T-cell (primary cell): ENCODE measurements around the gene TMEM208. TPM values are rescaled to one million over a fixed set of nuclear protein-coding genes. Genes with fewer than 3 reads are reported as not detected.

Experiments
- ATAC-seq, 4 experiments: fragments of 200-7000 bp in 3 of 4; fragments of 150-1000 bp in 1 of 4; cut with Tn5 transposase; replicated peaks in 1 of 4; 1 replicate in 3 of 4; 2 replicates in 1 of 4; pipeline ENCODE4 v1.10.0; 2021; ENCODE audit warnings: moderate library complexity in 3 of 4, mild to moderate bottlenecking in 2 of 4, moderate number of reproducible peaks in 1 of 4
- CTCF ChIA-PET, 2 donors: fragments of 300-600 bp; sonication (Branson Sonifier 250); formaldehyde crosslinking; loops; one replicate each; lab custom pipeline; 2022; ENCODE audit warnings: antibody characterized with exemption in 2 of 2; lab: Charles Lee
- POLR2A ChIA-PET, 2 donors: fragments of 300-600 bp; sonication (Branson Sonifier 250); formaldehyde crosslinking; loops; one replicate each; lab custom pipeline; 2022; ENCODE audit warnings: antibody characterized with exemption in 2 of 2; lab: Charles Lee
- DNase-seq, 35 experiments: peaks; one replicate each; pipeline versions ENCODE4 v3.0.0 to v3.0.0-alpha.2; 2013 to 2023
- H3K27ac ChIP-seq: one replicate; pipeline ENCODE4 v1.5.1; 2013; ENCODE audit warnings: low read length
- H3K27me3 ChIP-seq, 2 experiments: replicated peaks in 1 of 2; 1 replicate in 1 of 2; 2 replicates in 1 of 2; pipeline versions ENCODE4 v1.6.1 to v1.7.0; 2013; ENCODE audit warnings: low read length in 1 of 2, mixed read lengths in 1 of 2; ENCODE audit not compliant: control insufficient read depth in 2 of 2, insufficient read depth in 2 of 2; ENCODE audit errors: extremely low read depth in 1 of 2
- H3K36me3 ChIP-seq, 2 donors: 1 replicate in 1 of 2; 2 replicates in 1 of 2; pipeline versions ENCODE4 v1.6.1 to v1.7.0; 2013; ENCODE audit warnings: low read length in 1 of 2; ENCODE audit not compliant: control insufficient read depth in 2 of 2, insufficient read depth in 1 of 2; ENCODE audit errors: extremely low read depth in 1 of 2
- H3K4me1 ChIP-seq, 2 experiments: 1 replicate in 1 of 2; 2 replicates in 1 of 2; pipeline versions ENCODE4 v1.6.1 to v1.7.0; 2013; ENCODE audit warnings: low read length in 2 of 2, mixed read lengths in 1 of 2; ENCODE audit not compliant: insufficient read depth in 2 of 2, control insufficient read depth in 1 of 2; ENCODE audit errors: extremely low read depth in 1 of 2
- H3K4me3 ChIP-seq, 2 donors: 1 replicate in 1 of 2; 2 replicates in 1 of 2; pipeline versions ENCODE4 v1.5.1 to v1.7.0; 2013; ENCODE audit warnings: mild to moderate bottlenecking in 2 of 2, low read length in 1 of 2, moderate library complexity in 1 of 2; ENCODE audit not compliant: control insufficient read depth in 1 of 2; ENCODE audit errors: extremely low read depth in 1 of 2
- H3K9me3 ChIP-seq: 2 replicates; pipeline ENCODE4 v1.7.0; 2013
- H3K27ac Mint-ChIP-seq, 2 donors: one replicate each; pipeline ENCODE4 v1.8.0; 2020 to 2021; ENCODE audit warnings: mild to moderate bottlenecking in 2 of 2, mixed read lengths in 2 of 2
- H3K27me3 Mint-ChIP-seq, 2 donors: one replicate each; pipeline ENCODE4 v1.8.0; 2021 to 2022; ENCODE audit warnings: mixed read lengths in 2 of 2
- H3K36me3 Mint-ChIP-seq: one replicate; pipeline ENCODE4 v1.8.0; 2021; ENCODE audit warnings: mixed read lengths
- H3K4me1 Mint-ChIP-seq, 3 donors: one replicate each; pipeline ENCODE4 v1.8.0; 2020 to 2022; ENCODE audit warnings: mixed read lengths in 3 of 3, mild to moderate bottlenecking in 1 of 3
- H3K4me3 Mint-ChIP-seq, 3 donors: one replicate each; pipeline ENCODE4 v1.8.0; 2020 to 2022; ENCODE audit warnings: mild to moderate bottlenecking in 3 of 3, mixed read lengths in 3 of 3, moderate library complexity in 3 of 3
- H3K9me3 Mint-ChIP-seq, 3 donors: one replicate each; pipeline ENCODE4 v1.8.0; 2020 to 2022; ENCODE audit warnings: mixed read lengths in 3 of 3
- whole genome bisulfite sequencing: methylation state at CpG from one replicate; pipeline ENCODE4 v1.1.5; 2013; ENCODE audit warnings: missing lambda C conversion rate; ENCODE audit not compliant: insufficient coverage; 5-methylcytosine and 5-hydroxymethylcytosine counted together
- total RNA-seq, 35 experiments: library from RNA in 6 of 35; stranded (reverse) in 6 of 35; fragments of 120-200 nt in 1 of 35; gene quantifications; one replicate each; pipeline versions ENCODE4 v1.2.1 to v1.2.4 and lab custom pipeline; 2013 to 2026

Gene TMEM208
- total RNA-seq, 5 donors from 2014 or later (not counting 1 experiment from before 2014, with no cell fraction given), result 28.5 to 40.3 (median 34.8) TPM

DNA sequence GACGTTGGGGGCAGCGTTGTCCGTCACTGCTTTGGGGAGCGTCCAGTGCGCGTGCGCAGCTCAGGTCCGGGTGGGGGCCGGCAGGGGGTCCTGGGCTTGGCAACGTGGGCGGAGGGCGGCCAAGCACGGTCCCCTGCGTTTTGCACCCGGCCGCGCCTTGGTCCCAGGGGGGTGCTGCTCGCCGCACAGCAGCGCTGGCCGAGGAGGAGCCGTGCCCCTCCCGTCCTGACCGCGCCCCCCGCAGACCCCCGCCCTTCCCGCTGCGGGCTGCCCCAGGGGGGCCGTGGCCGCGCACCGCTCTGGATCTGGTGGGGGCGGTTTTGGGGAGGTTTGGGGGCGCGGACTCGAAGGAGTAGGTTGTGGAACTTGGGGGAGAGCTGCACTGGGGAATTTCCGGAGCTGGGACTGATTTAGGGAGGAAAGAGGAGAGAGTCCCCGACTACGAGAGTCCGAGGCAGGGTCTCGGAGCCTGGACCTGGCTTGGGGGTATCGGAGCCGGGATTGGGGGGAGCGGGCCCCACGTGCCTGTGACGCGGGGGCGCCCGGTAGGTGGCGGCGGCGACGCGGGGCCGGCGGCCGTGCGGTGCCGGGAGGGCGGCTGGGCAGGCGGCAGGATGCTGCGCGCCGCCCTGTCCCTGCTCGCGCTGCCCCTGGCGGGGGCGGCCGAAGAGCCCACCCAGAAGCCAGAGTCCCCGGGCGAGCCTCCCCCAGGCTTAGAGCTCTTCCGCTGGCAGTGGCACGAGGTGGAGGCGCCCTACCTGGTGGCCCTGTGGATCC, 21.7 kb downstream of the TMEM208 start, which contains the start of gene SLC9A5:
SLC9A5 (plus strand) TSS at position 579 of the 777 bp plus-strand sequence; CDS start at position 615, 36 bp downstream.
- POLR2A ChIA-PET, result no interaction called here
- Histone ChIP-seq H3K4me1 (peaks cover 24 to 61% of the 10 kb centered on the region in 2 experiments), H3K4me3 (peak within 1 kb of the TSS; percentile 75 to 76), H3K27me3 (peaks cover 10 to 23% of the 10 kb centered on the region in 2 experiments), H3K36me3 (no peaks in the 10 kb centered on the region), H3K9me3 (no peaks in the 10 kb centered on the region), H3K27ac (no peak within 1 kb of the TSS)
- Mint-ChIP-seq H3K27me3 (peaks cover 0 to 9% of the 10 kb centered on the region in 2 donors), H3K9me3 (no peaks in the 10 kb centered on the region), H3K4me1 (peaks cover 40 to 45% (median 41%) of the 10 kb centered on the region in 3 donors), H3K36me3 (no peaks in the 10 kb centered on the region), H3K27ac (peak within 1 kb of the TSS; percentile 81), H3K4me3 (peak within 1 kb of the TSS; percentile 83 to 93 (median 88))
- no peak for ATAC-seq
- peak in 5 of 35 experiments; percentile 9 to 54 (median 19) for DNase-seq
- WGBS, result under 1% methylated on average over 72 of the region's 75 CpGs
- CTCF ChIA-PET, result interaction anchor here in 1 of 2 donors (2.5 kb wide), 1 partner anchor 22 kb away, joined by 12 read pairs; the partner anchor contains the start of gene TMEM208

DNA sequence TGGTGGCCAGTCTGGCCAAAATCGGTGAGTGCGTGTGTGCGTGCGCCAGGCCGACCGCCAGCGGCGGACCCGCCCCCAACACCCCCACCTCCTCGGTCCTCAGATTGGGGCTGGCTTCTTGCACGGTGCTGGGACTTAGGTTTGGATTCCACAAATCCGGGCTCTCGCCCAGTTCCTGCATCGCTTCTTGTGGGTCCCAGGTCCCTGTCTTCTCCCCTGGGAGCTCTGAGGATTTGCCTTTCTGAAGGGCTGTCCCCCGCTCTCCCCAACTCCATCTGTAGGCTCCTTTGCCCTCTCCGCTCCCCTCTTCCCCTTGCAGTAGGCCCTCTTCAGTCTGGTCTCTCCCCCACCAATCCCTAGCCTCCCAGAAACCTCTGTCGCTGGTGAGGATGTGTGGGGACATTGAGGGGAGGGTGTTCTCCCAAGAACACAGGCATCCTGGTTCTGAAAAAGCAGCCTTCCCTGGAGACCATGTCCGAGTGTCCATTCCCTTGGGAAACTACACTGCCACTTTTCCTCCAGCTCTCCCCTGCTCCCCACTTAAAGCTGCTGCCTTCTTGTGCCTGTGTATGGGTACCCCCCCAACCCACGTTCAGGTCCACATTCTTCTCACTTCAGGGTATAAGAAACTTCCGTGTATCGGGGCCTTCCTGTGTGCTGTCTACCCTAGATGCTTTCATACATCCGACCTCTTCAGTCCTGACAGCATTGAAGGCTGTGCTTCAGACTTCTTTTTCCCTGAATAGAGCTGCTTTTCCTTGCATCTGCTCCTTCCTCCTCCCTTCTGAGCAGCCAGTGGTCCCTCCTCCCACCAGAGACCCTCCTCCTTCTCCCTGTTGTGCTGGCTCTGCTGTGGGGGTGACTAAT, 22.5 kb downstream of the TMEM208 start:
- Histone ChIP-seq H3K9me3 (no peaks in the 10 kb centered on the region), H3K4me1 (peaks cover 24 to 53% of the 10 kb centered on the region in 2 experiments), H3K27ac (no peak overlapping the region), H3K4me3 (peak overlapping the region; percentile 71 to 75), H3K36me3 (no peaks in the 10 kb centered on the region), H3K27me3 (peaks cover 10 to 23% of the 10 kb centered on the region in 2 experiments)
- 30% methylated on average over 17 of the region's 22 CpGs for WGBS
- H3K27ac Mint-ChIP-seq, result no peak overlapping the region
- CTCF ChIA-PET, result interaction anchor here in 1 of 2 donors (0.6 to 2.5 kb wide), 2 partner anchors 22 to 920 kb away, joined by 3 to 12 read pairs; partner anchors contain the start of gene TMEM208
- peaks cover 33 to 37% (median 34%) of the 10 kb centered on the region in 3 donors for H3K4me1 Mint-ChIP-seq
- no peaks in the 10 kb centered on the region for H3K9me3 Mint-ChIP-seq
- POLR2A ChIA-PET, result no interaction called here
- ATAC-seq, result no peak
- no peak for DNase-seq
- peak overlapping the region; percentile 68 to 93 (median 69) for H3K4me3 Mint-ChIP-seq
- H3K27me3 Mint-ChIP-seq, result peaks cover 0 to 9% of the 10 kb centered on the region in 2 donors
- no peaks in the 10 kb centered on the region for H3K36me3 Mint-ChIP-seq

DNA sequence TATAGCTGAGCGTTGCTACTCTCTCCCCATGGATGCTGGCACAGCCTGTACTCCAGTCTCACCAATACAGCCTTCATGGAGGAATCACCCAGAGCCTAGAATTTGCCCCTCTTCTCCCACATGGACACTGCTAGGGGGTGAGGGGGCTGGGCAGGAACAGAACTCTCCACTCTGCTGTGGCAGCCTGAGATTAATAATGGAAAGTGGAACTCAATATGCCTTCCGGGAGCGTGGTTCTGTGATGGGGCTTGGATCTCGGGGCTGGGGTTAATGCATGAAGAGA, 23.1 kb downstream of the TMEM208 start:
- Mint-ChIP-seq H3K27ac (no peak overlapping the region), H3K27me3 (peaks cover 0 to 9% of the 10 kb centered on the region in 2 donors), H3K9me3 (no peaks in the 10 kb centered on the region), H3K4me1 (peaks cover 27 to 31% (median 28%) of the 10 kb centered on the region in 3 donors), H3K36me3 (no peaks in the 10 kb centered on the region), H3K4me3 (peak overlapping the region; percentile 68 to 93 (median 69))
- 95% methylated on average over 3 of the region's 4 CpGs for WGBS
- DNase-seq (no peak), ATAC-seq (no peak)
- Histone ChIP-seq H3K27me3 (peaks cover 10 to 28% of the 10 kb centered on the region in 2 experiments), H3K36me3 (no peaks in the 10 kb centered on the region), H3K4me3 (no peak overlapping the region), H3K9me3 (no peaks in the 10 kb centered on the region), H3K4me1 (peaks cover 22 to 47% of the 10 kb centered on the region in 2 experiments), H3K27ac (no peak overlapping the region)
- ChIA-PET CTCF (no interaction called here), POLR2A (no interaction called here)

DNA sequence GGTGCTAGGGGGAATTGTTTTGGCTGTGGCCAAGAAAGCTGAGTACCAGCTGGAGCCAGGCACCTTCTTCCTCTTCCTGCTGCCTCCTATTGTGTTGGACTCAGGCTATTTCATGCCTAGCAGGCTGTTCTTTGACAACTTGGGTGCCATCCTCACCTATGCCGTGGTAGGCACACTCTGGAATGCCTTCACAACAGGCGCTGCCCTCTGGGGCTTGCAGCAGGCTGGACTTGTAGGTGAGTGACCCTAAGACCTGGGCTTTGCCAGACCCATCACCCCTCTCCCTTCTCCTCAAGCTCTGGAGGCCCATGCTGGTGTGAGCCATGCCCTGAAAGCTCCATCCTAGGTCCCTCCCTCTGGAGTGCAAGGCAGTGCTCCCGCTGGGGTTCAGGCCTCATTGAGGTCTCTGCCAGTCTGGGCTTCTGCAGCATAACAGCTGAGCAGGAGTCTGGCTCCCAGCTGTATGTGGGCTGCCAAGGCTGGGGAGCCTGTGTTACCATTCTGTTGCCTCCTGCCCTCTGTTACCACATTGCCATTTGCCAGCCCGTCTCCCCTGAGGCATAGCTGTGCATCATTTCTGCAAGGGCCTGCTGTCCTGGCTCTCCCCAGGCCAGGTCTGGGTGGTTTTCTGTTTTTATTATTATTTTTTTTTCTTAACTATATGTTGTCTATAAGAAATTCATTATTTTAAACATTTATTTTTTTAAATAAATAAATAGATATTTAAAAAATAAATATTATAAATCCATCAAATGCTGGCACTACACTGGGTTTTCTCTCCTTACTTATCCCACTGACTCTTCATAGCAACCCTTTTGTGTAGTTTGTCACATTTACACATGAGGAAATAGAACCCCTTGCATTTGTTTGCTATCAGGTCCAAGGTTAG, 25.9 kb downstream of the TMEM208 start:
- Mint-ChIP-seq H3K4me3 (no peak overlapping the region), H3K27ac (no peak overlapping the region), H3K27me3 (peaks cover 0 to 18% of the 10 kb centered on the region in 2 donors), H3K4me1 (peaks cover 14 to 17% (median 16%) of the 10 kb centered on the region in 3 donors), H3K9me3 (no peaks in the 10 kb centered on the region), H3K36me3 (no peaks in the 10 kb centered on the region)
- ChIA-PET POLR2A (no interaction called here), CTCF (no interaction called here)
- Histone ChIP-seq H3K9me3 (no peaks in the 10 kb centered on the region), H3K27me3 (peaks cover 10 to 57% of the 10 kb centered on the region in 2 experiments), H3K27ac (no peak overlapping the region), H3K36me3 (no peaks in the 10 kb centered on the region), H3K4me3 (no peak overlapping the region), H3K4me1 (peaks cover 10 to 22% of the 10 kb centered on the region in 2 experiments)
- DNase-seq (no peak), ATAC-seq (no peak)
- WGBS, result 100% methylated on average over 2 of the region's 4 CpGs

DNA sequence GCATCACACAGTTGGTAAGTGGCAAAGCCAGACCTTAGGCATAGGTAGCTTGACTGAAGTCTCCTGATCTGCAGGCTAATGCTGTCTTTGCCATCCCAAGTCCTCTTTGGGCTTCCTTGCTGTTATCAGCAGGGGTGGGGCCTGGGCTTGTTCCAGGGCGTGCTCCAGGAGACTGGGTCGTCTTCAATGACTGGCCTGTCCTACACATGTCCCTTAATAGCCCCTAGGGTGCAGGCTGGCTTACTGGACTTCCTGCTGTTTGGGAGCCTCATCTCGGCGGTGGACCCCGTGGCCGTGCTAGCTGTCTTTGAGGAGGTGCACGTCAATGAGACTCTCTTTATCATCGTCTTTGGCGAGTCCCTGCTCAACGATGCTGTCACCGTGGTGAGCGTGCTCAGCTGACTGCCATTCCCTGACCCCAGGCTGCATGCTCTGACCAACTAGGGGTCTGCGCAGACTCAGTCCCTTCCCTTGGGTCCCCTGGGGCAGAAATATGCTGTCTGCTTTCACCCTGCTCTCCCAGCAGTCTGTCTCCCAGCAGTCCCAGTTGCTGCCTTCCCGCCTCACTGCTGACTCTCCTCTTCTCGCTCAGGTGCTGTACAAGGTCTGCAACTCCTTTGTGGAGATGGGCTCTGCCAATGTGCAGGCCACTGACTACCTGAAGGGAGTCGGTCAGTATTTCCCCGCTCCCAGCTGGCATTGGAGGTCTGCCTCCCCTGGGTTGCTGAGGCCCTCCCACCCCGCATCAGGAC, 28.0 kb downstream of the TMEM208 start:
- no peaks in the 10 kb centered on the region for H3K36me3 Mint-ChIP-seq
- no peak for ATAC-seq
- H3K4me3 ChIP-seq, result no peak overlapping the region
- POLR2A ChIA-PET, result no interaction called here
- H3K4me3 Mint-ChIP-seq, result no peak overlapping the region
- peaks cover 0 to 19% of the 10 kb centered on the region in 2 donors for H3K27me3 Mint-ChIP-seq
- 90% methylated on average over 13 of the region's 18 CpGs for WGBS
- H3K36me3 ChIP-seq, result no peaks in the 10 kb centered on the region
- CTCF ChIA-PET, result no interaction called here
- H3K4me1 Mint-ChIP-seq, result peaks cover 0 to 2% (median under 1%) of the 10 kb centered on the region in 3 donors
- DNase-seq, result no peak
- no peak overlapping the region for H3K27ac ChIP-seq
- no peaks in the 10 kb centered on the region for H3K9me3 ChIP-seq
- H3K9me3 Mint-ChIP-seq, result no peaks in the 10 kb centered on the region
- H3K27ac Mint-ChIP-seq, result no peak overlapping the region
- H3K4me1 ChIP-seq, result peaks cover 0 to 2% of the 10 kb centered on the region in 2 experiments
- H3K27me3 ChIP-seq, result peaks cover 6 to 53% of the 10 kb centered on the region in 2 experiments
